NK-92 (cell line): ENCODE measurements around the gene CALY.

Source experiments
- DNase-seq: peaks from one replicate; lab custom pipeline; 2025; ENCODE audit not compliant: unreplicated experiment; lab: John Stamatoyannopoulos, UW

Gene CALY

DNA sequence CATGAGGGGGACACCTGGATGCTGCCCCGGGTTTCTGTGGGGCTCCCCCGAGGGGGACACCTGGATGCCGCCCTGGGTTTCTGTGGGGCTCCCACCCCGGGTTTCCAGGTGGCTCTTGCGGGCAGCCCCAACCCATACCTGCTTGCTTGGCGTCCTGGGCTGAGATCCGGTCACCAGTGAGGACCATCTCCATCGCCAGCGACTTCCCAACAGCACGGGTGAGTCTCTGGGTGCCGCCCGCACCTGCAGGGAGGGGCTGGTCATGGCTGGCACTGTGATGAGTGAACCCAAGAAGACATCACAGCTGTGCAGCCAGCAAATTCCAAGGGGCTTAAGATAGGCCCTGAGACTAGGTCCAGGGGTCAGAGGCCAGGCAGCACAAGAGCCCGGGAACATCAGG is 30.1 kb upstream of the CALY start:
- DNase-seq = no peak

DNA sequence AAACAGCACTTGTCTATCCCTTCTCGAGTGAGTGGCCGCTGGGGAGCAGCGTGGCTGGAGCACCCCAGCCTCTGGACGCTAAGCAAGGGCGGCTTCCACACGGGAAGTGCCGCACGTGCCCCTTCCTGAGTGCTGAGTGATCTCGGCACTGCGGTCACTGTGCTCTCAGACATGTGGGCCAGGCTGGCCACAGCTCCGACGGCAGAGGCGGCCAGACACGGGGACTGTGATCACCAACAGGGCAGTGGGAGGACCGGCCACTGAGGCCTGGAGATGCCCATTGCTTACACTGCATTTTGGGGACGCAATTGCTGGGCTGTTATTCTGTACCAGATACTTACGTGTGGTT is 29.4 kb upstream of the CALY start:
- DNase-seq = no peak

DNA sequence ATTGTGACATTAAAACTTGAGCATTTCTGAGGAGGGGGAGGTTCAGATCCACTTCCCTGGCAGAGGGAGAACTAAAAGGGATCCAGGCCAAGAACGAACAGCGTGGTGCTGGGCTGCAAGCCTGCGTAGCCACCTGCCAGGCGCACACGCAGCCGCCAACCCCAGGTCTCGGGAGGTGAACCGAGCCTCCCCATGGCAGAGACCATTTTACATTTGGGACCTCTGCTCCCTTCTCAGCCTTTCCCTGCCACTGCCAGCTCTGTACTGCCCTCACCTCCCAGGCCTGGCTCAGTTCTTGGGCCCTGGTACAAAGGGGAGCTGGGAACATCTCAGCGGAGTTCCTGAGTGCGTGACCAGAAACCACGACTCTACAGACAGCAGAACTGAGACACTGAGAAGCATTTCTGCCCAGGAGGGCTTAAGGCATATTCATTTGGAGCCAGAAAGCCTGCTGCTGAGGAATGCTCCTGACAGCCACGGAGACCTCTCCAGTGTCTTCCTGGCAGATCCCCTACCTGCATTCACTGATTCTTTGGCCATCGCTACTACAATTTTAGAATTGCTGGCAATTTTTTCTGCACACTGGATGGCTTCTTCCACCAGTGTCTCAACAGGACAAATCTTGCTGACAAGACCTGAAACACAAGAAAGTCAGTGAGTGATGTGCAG is 28.9 kb upstream of the CALY start:
- no peak for DNase-seq

DNA sequence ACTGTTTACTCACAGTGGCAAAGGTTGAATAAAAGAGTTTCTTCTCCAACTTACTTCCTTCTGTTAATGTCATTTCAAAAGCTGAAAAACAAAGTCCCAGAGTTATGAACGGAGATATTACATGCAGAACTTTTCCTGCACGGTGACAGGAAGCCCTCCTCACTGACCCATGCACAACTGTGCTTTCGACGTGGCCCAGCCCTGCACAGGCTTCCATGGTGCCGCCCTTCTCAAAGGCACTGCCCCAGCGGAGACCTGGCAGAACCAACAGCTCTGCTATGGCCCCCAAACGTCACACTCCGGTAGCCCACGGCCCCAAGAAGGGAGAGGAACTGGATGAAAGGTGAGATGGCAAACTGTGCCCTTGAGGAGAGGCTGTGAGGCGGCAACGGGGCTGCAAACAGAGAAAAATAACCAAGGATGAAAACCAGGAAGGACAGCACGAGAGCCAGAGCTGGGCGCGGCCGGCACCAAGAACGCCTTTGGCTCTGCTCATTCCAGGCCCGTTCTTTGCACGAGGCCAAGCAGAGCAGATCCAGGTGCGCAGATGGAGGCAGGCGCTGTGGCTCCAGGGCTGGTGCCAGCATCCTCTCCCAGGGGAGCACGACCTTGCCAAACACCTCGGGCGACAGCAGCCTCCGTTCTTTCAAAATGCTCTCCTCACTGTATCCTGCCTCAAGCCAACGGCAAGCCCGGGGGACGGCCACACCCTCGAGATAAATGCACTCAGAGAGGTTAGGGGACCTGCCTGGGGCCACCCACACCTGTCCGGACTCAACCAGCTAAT is 28.1 kb upstream of the CALY start:
- DNase-seq = no peak

DNA sequence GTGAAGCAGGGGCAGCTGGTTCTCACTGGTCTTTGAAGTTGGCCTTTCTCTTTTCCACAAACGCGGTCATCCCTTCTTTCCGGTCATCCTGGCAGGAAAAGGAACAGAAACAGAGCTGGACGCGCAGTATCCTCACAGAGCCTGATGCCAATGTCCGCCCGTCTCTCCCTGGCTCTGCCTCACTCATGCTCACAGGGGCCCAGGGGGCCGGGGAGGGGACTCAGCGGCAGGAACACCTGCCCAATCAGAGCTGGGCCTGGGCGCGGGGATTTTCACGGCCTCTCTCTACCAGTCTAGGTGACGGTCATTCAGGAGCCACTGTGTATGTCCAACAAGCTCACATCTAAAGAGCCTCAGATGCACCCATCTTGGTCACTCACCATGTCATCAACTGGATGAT is 26.1 kb upstream of the CALY start:
- no peak for DNase-seq

DNA sequence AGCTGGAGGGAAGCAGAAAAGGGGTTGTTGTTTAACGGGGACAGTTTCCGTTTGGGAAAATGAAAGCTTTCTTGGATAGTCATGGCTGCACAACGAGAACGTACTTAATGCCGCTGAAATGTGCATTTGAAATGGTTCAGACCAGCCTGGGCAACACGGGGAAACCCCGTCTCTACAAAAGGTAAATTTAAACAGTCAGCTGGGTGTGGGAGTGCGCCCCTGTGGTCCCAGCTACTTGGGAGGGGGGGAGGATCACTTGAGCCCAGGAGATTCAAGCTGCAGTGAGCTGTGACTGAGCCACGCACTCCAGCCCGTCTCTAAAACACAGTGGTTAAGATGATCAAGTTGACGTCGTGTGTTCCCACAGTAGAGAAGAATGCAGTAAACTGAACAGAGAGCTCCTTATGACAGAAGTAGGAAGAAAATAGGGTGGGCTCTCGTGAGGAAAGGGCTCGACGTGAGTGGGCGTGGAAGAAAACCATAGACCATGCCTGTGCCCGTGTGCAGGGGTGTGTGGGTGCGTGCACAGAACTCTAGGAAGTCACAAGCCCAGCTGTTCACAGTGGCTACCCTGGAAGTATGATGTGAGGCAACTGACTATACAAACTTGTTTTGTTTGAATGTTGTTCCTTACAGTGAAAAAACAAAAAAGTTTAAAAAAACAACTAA is 25.2 kb upstream of the CALY start:
- no peak for DNase-seq

DNA sequence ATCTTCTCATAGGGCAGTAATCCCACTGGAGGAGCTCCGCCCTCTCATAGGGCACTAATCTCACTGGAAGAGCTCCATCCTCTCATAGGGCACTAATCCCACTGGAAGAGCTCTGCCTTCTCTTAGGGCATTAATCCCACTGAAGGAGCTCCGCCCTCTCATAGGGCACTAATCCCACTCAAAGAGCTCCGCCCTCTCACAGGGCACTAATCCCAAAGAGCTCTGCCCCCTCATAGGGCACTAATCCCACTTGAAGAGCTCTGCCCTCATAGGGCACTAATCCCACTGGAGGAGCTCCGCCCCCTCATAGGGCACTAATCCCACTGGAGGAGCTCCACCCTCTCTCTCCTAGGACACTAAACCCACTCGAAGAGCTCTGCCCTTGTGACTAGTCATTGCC is 24.5 kb upstream of the CALY start:
- DNase-seq = no peak

DNA sequence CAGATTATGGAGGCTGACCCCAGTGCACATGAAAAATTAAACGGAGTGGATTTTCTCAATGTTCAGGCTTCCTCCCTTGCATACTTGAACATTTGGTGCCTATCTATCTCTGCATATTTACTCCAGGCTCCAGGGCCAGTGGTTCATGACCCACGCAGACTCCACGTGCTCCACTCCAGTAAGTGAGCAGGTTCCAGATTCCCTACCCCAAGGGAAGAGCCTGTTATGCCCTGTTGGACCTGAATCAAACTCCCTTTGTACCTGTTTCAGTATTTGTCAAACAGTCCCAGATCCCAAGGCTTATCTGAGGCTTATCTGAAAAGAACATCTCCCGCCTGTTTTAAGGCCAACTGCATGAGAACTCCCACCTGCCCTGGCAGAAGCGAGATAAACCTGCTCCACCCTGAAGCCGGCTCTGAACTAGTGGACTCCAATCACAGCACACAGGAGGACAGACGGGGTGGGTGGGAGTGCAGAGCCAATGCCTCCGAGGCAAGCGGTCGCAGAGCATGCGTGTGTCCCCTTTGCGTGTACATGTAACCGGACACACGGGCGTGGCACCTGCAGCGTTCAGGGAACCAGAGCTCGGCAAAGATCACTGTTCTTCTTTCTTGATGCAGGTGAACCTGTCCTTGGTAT is 23.4 kb upstream of the CALY start:
- no peak for DNase-seq

DNA sequence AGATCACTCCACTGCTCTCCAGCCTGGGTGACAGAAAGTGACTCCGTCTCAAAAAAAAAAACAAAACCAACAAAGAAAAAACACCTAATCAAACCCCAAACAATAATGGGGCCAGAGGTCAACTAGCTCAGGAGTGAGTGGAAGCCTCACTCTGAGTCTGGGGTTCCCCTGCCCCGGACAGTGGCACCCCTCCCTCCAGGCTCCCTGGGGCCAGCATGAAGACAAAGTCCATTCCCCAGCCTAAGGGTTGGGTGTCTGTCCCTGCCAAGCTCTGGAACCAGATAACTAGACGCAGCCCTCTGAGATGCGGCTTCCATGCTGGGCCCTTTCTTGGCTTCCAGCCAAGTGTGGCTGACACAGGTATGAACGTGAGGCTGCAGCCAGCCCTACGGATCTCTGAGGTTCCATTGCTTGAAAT is 22.9 kb upstream of the CALY start:
- no peak for DNase-seq

DNA sequence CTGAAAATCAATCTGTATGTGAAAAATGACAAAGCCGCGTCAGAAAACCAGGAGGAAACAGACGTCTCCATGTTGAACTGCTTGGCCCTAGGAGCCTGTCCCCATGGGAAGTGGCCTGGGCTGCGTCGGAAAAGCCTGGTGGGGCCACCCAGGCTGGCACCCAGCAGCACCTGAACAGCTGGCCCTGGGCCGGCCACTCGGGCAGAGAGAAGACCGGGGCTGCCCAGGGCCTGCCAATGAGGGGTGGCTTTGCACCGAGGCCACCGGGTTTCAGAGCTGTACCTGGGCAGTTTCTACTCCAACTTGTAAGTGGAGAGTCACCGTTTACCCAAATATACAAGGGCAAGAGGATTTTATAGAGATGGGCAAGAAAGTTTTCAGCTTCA is 22.2 kb upstream of the CALY start:
- DNase-seq = no peak

DNA sequence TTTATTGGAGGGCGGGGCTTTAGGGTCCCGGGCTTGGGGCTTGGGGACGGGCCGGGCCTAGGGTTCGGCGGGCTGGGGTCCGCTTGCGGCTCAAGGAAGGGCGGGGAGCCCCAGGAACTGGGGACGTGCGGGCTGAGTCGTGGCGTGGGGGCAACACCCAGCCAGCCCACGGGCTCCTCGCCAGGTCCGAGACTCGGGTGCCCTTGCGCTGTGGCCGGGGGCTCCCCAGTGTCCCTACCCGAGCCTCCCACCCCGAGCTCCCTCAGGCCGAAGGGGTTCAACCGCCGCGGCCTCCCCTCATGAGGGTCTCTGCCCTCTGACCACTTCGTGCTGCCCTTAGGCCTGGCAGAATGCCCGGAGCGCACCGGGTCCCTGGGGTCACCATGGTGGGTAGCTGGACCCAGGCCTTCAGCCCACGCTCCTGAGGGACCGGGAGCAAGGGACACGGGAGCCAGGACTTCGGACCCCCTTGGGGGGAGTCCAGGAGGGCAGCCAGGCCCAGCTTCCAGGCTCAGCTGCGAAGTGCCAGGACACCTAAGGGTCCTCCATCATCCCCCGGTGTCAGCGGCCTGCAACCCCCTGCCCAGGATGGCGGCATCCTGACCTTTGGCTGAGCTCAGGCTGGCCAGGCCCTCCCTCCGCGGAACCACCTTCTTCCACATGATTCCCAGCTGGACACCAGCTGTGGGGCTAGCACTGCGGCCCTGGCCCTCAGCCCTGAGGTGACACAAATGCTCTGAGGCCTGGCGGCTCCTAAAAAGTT is 21.6 kb upstream of the CALY start:
- no peak for DNase-seq

DNA sequence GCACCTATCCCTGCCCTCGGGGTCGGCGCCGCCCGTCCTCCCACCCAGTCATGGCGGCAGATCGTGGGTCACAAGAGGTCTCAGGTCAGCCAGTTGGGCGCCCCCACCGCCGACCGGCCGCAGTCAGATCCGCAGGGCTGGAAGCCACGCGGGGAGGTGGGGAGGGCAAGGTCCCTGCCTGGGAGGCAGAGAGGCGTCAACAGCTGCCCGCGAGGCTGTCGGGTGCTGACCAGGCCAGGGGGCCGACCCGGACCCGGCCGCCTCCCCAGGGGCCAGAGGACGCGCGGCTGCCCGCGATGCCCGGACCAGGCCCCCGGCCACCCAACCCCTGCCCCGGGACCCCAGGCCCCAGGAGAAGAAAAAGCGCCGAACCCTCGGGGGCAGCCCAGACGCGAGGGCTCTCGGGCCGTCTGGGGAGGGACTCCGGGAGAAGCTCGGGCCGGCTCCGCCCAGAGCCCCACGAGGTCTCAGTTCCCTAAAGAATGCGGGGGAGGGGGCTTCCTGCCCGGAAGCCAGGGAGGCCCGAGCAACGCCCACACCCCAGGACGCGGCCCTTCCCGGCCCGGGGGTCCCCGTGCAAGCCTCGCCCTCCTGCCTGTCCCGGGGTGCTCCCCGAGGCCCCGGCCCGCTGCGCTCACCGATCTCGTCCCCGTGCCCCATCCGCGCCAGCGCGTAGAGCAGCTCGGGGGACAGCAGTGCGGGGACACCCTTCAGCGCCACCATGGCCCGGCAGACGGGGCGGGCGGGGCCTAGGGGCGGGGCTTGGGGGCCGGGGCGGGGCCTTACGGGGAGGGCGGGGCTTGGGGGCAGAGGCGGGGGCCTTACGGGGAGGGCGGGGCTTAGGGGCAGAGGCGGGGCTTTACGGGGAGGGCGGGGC is 20.8 kb upstream of the CALY start, which contains the start of gene FUOM:
Gene FUOM (minus strand): TSS at position 735 of the 877 bp plus-strand sequence. CDS start 12 bp downstream, at position 723.
- DNase-seq = no peak

DNA sequence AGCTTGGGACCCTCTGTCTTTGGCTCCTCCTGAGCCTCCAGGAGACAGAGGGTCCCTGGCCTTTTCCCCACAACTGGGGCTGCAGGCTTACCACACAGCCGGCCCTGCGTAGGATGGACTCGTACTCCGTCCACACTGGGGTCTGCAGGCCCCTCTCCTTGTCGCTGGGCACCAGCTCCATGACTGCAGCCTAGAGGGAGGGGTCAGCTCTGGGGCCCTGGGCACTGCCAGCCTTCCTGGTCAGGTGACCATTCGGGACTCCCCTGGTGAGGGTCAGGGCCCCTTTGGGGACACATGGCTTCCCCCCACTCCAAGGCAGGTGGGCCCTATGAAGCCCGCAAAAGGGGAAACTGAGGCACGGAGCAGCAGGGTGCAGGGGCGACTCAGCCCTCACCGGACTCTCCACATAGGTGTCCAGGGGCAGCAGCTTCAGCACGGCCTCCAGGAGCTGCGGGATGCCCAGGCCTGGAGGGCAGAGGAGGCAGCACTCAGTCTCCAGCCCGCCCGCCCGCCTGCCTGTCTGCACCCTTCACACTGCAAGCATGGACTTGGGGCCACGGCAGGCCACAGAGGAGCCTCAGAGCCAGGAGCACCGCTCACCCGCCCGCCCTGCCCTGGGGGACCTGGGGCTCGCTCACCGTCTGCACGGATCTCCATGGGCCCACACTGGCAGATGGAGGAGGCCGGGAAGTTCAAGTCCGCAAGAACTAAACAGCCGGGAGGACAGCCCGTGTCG is 20.0 kb upstream of the CALY start:
- DNase-seq = no peak

DNA sequence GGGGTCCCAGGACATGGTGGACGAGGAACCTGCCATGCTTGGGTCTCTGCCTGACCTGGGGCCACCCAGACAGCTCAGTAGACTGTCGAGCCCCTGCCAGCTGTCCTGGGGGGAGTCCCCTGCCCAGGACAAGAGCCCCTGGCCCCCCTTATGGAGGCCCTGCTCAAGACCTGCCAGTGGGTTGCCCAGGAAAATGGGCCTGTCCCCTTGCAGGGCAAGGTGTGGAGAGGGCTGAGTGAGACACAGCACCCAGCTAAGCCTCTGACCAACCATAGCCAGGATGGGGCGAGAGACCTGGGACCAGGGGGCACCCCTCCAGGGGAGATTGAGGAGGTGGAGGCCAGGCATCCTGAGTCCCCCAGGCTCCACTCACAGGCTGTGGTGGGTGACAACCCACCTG is 19.3 kb upstream of the CALY start:
- no peak for DNase-seq

DNA sequence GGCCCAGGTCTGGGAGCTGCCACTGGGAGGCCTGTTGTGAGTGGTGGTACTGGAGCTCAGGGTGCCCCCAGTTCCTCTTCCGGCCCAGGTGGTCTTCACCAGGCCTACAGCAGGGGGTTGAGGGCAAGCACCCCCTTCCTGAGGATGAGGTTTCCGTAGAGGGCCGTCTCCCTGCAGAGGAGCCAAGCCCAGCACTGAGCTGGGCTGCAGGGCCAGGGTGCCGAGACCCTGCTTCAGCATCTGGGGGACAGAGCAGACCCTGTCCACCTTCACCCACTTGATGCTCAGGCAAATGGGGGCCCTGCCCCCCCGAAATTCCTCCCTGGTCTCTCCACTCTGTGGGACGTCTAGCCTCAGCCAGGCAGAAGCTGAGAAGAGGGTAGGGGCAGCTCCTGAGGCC is 18.6 kb upstream of the CALY start:
- no peak for DNase-seq

DNA sequence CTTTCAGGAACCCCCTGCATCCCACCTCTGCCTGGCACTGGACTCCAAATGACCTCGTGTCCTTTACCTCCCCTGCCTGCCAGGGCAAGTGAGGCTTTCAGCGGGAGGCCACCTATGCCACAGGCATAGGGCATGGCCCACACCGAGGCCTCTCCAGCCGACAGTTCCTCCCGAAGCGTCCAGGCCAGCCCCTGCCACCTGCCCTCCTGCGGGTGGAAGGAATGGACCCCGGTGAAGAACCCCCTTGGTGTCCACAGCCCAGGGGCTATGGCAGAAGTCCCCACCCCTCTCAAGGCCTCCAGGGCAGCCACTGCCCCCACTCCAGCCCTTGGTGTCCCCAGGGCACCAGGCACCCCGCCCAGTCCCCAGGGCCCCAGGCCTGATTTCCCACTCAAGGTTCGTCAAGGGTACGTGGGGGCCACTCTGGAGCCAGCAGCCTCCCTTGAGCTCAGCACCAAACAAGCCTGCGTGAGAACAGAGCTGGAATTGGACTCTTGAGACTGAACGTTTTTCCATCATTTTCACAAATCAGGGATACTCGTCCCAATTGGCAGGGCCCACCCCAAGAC is 18.1 kb upstream of the CALY start:
- DNase-seq = no peak

DNA sequence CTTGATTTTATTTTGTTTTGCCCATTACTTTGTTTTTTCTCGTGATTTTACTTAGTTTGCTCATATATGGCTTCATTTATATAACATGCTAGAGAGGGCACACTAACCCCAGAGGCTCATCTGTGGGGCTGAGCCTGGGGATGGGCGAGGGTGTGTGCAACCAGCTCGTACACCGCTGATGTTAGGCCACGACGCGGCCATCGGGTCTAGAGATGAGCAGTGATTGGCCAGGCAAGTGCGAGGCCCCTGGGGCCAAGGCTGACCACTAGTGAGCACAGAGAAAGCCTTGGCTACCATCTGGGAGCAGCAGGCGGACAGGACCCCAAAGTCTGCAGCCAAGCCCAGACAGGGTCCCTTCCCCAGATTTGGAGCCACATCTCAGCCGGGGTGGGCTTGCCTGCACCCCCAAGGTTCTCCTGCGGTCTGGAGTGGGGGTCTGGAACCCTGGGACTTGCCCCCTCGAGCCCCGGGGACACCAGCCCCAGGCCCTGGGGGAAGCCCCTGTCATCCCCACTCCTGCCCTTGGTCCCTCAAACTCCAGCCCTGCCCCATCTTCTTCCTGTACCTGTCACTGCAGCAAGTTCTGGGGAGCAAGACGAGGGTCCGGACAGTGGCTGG is 17.4 kb upstream of the CALY start:
- no peak for DNase-seq

DNA sequence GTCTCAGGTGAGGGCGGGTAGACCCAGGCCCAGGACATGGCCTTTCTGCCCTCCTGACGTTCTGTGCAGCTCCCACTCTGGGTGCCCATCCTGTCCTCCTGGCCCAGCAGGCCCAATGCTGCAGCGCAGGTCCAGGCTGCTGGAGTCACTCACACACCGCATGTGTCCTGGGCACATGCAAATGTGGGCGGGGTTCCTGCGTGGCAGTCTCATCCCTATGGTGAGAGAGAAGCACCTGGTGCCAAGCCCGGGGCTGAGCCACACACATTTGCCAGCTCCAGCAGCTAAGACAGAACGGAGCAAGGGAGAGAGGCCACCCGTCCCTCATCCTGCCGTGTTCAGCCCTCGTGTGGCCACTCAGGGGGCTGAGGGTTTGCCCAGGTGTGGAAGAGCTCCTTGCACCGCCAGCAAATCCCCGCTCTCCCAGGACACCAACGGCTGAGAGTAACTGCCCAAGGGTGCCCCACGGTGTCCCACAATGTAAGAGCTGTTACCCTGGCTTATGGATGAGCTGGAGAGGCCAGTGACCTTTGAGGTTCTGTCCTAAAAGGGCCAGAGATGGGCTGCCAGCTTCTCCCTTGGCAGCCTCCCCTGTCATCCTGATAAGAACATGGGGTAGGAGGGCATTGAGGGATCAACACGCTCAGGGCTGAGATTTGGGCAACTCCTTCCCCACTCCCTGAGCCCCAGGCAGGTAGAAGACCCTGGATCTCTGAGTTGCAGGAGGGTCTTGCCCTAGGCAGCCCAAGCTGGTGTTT is 16.7 kb upstream of the CALY start:
- DNase-seq = no peak
